ENCODE results near the gene TSPO.

TSPO gene

DNA sequence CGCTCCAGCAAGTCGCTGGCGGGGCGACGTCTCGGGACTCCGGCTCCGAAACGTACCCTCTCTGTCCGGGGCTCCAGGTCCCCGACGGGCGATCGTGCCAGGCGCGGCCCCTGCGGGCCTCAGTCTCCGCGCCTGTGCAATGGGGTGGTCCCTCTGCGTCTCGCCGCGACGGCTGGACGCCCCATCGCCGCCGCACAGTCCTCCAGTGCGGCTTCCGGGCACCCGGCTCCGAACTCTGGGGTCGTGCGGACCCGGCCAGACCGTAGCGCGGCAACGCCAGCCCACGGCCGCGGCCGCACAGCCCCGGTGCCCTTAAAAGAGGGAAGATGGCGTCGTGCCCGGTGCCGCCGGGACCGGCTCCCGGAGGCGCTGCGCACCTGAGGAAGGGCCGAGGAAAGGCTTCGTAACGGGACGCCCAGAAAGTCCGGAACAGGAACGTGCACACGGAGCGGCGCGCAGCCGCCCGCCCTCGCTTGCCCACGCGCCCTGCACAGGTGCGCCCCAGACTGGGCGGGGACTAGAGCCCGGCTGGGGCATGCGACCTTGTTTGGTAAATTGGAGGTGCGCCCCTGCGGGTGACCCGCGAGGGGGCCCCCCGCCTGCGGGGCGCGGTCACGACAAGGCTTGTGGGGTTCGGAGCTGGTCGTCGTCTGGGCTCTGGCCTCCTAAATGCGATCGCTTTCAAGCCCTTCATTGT is 40.3 kb upstream of the TSPO start:
- DNase-seq (ENCODE audit: extremely low spot score) = peak; percentile 56
- ChIA-PET POLR2A (no interaction called here), CTCF (interaction anchor here (0.6 to 1.6 kb wide), 6 partner anchors 19 to 354 kb away, joined by 3 to 8 read pairs (median 3); no protein-coding TSS in a partner anchor)
- TF ChIP-seq CTCF (IDR thresholded peaks at IDR 0.05; ENCODE audit: control extremely low read depth, extremely low read depth, low read depth, missing control alignments) = no peak

GRCh38 chr22:43113526-43114251 is 37.7 kb upstream of the TSPO start:
- no peak for DNase-seq (ENCODE audit: extremely low spot score)
- no peak for TF ChIP-seq CTCF (IDR thresholded peaks at IDR 0.05; ENCODE audit: control extremely low read depth, extremely low read depth, low read depth, missing control alignments)
- POLR2A ChIA-PET = no interaction called here
- CTCF ChIA-PET = no interaction called here

GRCh38 chr22:43114958-43115357 is 36.4 kb upstream of the TSPO start:
- no peak for TF ChIP-seq CTCF (IDR thresholded peaks at IDR 0.05; ENCODE audit: control extremely low read depth, extremely low read depth, low read depth, missing control alignments)
- no peak for DNase-seq (ENCODE audit: extremely low spot score)
- CTCF ChIA-PET = no interaction called here
- POLR2A ChIA-PET = no interaction called here

DNA sequence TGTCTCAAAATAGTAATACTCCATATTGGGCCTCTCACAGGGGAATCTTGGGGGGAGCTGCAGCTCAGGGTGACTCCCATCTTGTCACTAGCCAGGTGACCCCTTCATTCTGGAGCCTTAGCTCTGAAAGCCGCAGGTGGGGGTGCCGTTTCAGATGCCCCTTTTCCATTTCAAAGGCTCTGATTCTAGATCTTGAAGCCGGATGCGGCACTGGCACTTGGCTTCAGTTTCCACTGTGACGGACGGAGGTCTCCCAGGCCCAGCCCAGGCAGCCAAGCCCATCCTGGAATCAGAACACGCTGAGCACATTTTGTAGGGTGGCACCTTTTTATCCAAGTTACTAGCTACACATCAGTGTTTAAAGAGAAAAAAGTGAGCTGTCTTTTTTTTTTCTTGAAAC is 34.4 kb upstream of the TSPO start:
- DNase-seq (ENCODE audit: extremely low spot score) = no peak
- POLR2A ChIA-PET = no interaction called here
- CTCF ChIA-PET = no interaction called here
- TF ChIP-seq CTCF (IDR thresholded peaks at IDR 0.05; ENCODE audit: control extremely low read depth, extremely low read depth, low read depth, missing control alignments) = no peak

DNA sequence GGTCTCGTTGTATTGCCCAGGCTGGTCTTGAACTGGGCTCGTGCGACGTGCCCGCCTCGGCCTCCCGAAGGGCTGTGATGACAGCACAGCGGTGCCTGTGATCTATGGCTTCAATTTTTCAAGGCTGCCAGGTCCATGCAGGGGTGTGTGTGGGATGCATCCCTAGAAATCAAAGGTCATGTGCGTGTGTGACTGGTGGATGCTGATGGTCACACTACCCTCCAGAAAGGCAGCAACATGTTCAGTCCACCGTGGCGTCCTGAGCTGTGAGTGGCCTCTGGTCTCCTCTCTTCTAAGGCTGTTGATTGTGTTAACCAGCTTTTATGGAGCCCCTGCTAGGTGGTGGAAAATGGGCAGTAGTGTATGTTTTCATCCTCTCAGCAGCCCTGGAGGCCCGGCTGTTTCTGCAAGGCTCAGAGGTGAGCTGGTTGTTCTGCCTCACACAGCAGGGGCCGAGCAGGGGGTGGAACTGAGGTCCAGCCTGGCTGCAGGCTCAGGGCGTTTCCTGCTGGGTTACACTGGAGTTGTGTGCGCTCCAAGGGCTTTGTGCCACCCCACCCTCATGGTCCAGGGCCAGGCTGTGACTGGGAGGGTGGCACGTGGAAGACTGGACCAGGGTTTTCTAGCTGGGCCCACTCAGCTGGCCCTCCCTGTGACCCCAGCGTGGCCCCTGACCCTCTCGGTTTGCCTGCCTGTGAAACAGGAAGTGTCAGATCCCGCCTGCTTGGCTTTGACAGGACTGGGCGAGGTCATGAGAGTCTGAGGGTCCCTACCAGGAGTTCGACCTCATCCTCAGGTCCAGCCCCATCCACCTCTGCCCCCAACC is 33.1 kb upstream of the TSPO start:
- DNase-seq (ENCODE audit: extremely low spot score) = no peak
- ChIA-PET POLR2A (no interaction called here), CTCF (interaction anchor here (1.0 to 1.7 kb wide), 3 partner anchors 17 to 28 kb away, joined by 3 to 6 read pairs (median 3); no protein-coding TSS in a partner anchor)
- no peak for TF ChIP-seq CTCF (IDR thresholded peaks at IDR 0.05; ENCODE audit: control extremely low read depth, extremely low read depth, low read depth, missing control alignments)

DNA sequence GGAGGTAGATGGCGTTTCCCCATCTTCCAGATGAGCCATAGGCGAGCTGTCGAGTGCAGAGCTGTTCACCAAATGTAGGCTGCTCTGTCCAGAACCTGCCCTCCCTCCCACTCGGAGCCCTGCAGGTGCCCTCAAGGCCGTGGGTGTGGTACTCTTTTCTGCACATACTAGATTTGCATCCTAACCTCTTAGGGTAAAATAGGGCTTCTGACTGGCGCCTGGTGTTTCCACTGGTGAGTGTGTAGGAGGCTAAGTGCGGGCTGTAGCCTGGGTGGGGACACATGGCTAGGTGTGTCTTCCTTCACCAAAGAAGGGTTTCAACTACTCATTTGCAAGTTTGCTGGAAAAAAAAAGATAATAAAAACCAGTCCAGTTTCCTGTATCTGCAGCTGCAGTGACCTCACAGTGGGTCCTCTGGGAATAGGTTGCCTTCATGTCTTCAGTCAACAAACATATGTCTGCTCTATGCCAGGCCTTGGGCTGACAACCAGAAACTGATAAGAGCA is 32.4 kb upstream of the TSPO start:
- POLR2A ChIA-PET = no interaction called here
- DNase-seq (ENCODE audit: extremely low spot score) = peak; percentile 72
- CTCF ChIA-PET = interaction anchor here (0.9 to 1.7 kb wide), 4 partner anchors 11 to 29 kb away, joined by 3 to 6 read pairs (median 4); no protein-coding TSS in a partner anchor
- no peak for TF ChIP-seq CTCF (IDR thresholded peaks at IDR 0.05; ENCODE audit: control extremely low read depth, extremely low read depth, low read depth, missing control alignments)
